HG02678 (cell line): ENCODE data around the gene CD81.
A peak's percentile ranks its signal among the peaks of the same experiment; 100 is the strongest.

ENCODE experiments used
- ATAC-seq: cut with Tn5 transposase; IDR thresholded peaks from one replicate; pipeline ENCODE4 v1.9.1; 2021; ENCODE audit warnings: mild to moderate bottlenecking, moderate library complexity; ENCODE audit not compliant: unreplicated experiment

Gene CD81

GRCh38 chr11:2388431-2389376 lies 11.6 kb downstream of the CD81 start:
- no peak for ATAC-seq

- no peak for ATAC-seq
These were observed 12.4 kb downstream of the CD81 start for GRCh38 chr11:2389377-2390026.

GRCh38 chr11:2390091-2390724 lies 13.1 kb downstream of the CD81 start:
- ATAC-seq: no peak

- no peak for ATAC-seq
These were observed 13.6 kb downstream of the CD81 start for GRCh38 chr11:2390725-2391151.

- ATAC-seq: no peak
These were observed 14.3 kb downstream of the CD81 start for GRCh38 chr11:2391181-2391975.

- ATAC-seq: no peak
These were observed 15.3 kb downstream of the CD81 start for GRCh38 chr11:2392241-2392959.

- no peak for ATAC-seq
These were observed 16.2 kb downstream of the CD81 start for GRCh38 chr11:2393111-2393868.

- no peak for ATAC-seq
These were observed 17.1 kb downstream of the CD81 start for GRCh38 chr11:2393941-2394817.

GRCh38 chr11:2394818-2395105 lies 17.7 kb downstream of the CD81 start:
- ATAC-seq: no peak

GRCh38 chr11:2395211-2395730 lies 18.2 kb downstream of the CD81 start:
- no peak for ATAC-seq

GRCh38 chr11:2395856-2396255 lies 18.7 kb downstream of the CD81 start:
- no peak for ATAC-seq

GRCh38 chr11:2396471-2396870 lies 19.4 kb downstream of the CD81 start:
- no peak for ATAC-seq

GRCh38 chr11:2397005-2397404 lies 19.9 kb downstream of the CD81 start:
- no peak for ATAC-seq

GRCh38 chr11:2398664-2399355 lies 21.7 kb downstream of the CD81 start:
- ATAC-seq: no peak

- no peak for ATAC-seq
These were observed 22.5 kb downstream of the CD81 start for GRCh38 chr11:2399488-2400068.

- ATAC-seq: peak; percentile 80
These were observed 23.1 kb downstream of the CD81 start, which contains the start of gene TSSC4 for GRCh38 chr11:2400069-2400761. Gene TSSC4 (plus strand): TSS chr11:2400750. CDS start chr11:2402634, 1,884 bp downstream.
